Activated CD8-positive, alpha-beta T cell treated with anti-CD3 and anti-CD28 coated beads for 36 hours (primary cell): Measurements from ENCODE around the gene PRR3. TPM values are rescaled to one million over a fixed set of nuclear protein-coding genes. Genes with fewer than 3 reads are reported as not detected.

Source experiments
- ATAC-seq: fragments of 200-7000 bp; cut with Tn5 transposase; one replicate; pipeline ENCODE4 v1.10.0; 2021; ENCODE audit warnings: mild to moderate bottlenecking, moderate library complexity
- CTCF ChIA-PET: fragments of 350-600 bp; sonication (Branson Sonifier 250); formaldehyde crosslinking; loops from one replicate; lab custom pipeline; 2021; ENCODE audit warnings: antibody characterized with exemption; lab: Charles Lee
- POLR2A ChIA-PET: fragments of 350-600 bp; sonication (Branson Sonifier 250); formaldehyde crosslinking; loops from one replicate; lab custom pipeline; 2021; ENCODE audit warnings: antibody characterized with exemption; lab: Charles Lee
- DNase-seq: peaks from one replicate; pipeline ENCODE4 v3.0.0-alpha.2; 2020
- H3K27ac Mint-ChIP-seq: one replicate; pipeline ENCODE4 v1.8.0; 2021; ENCODE audit warnings: mild to moderate bottlenecking, mixed read lengths
- H3K27me3 Mint-ChIP-seq: one replicate; pipeline ENCODE4 v1.8.0; 2021; ENCODE audit warnings: mixed read lengths
- H3K36me3 Mint-ChIP-seq: one replicate; pipeline ENCODE4 v1.8.0; 2021; ENCODE audit warnings: low read depth, mixed read lengths
- H3K4me1 Mint-ChIP-seq: one replicate; pipeline ENCODE4 v1.8.0; 2021; ENCODE audit warnings: low read depth, mixed read lengths
- H3K4me3 Mint-ChIP-seq: one replicate; pipeline ENCODE4 v1.8.0; 2021; ENCODE audit warnings: mild to moderate bottlenecking, moderate library complexity, mixed read lengths
- H3K9me3 Mint-ChIP-seq: one replicate; pipeline ENCODE4 v1.8.0; 2021; ENCODE audit warnings: mixed read lengths
- CTCF ChIP-seq: fragments of 200-600 bp; IDR thresholded peaks from one replicate; pipeline ENCODE4 v1.8.0; 2022; ENCODE audit warnings: antibody characterized with exemption, mild to moderate bottlenecking
- intact Hi-C: fragments of 100-400 bp; cut with micrococcal nuclease; formaldehyde crosslinking; loops from one replicate; pipeline ENCODE4 v1.10.0; 2022
- total RNA-seq, 2 experiments: library from RNA; stranded (reverse); gene quantifications; one replicate each; pipeline ENCODE4 v1.2.3, GENCODE V29; 2021

The PRR3 gene
- total RNA-seq, 2 experiments from 2014 or later: 23.0 to 24.6 TPM

- peak; percentile 85 for DNase-seq
- H3K36me3 Mint-ChIP-seq: peaks cover 6% of the 10 kb centered on the region
- POLR2A ChIA-PET: interaction anchor here (0.6 to 7.8 kb wide), 16 partner anchors 9 to 897 kb away, joined by 3 to 99 read pairs (median 7); partner anchors contain the start of genes GNL1, MRPS18B, PPP1R10 and PRR3
- no peaks in the 10 kb centered on the region for H3K27me3 Mint-ChIP-seq
- H3K4me1 Mint-ChIP-seq: peaks cover 36% of the 10 kb centered on the region
- no peaks in the 10 kb centered on the region for H3K9me3 Mint-ChIP-seq
- H3K27ac Mint-ChIP-seq: peak overlapping the region; percentile 77
- CTCF ChIA-PET: interaction anchor here (0.6 to 21.7 kb wide), 53 partner anchors 12 to 552 kb away, joined by 3 to 515 read pairs (median 6); partner anchors contain the start of genes ABCF1, GNL1, PRR3 and VARS2
- TF ChIP-seq CTCF: peak; percentile 98
- H3K4me3 Mint-ChIP-seq: peak overlapping the region; percentile 71
- ATAC-seq: peak; percentile 75
- intact Hi-C loops: loop anchor here (2.0 kb wide), 1 partner anchor 55 kb away; no protein-coding TSS in a partner anchor
Measured at GRCh38 chr6:30541515-30542403, 15.3 kb upstream of the PRR3 start.

- ChIA-PET CTCF (interaction anchor here (0.8 to 21.7 kb wide), 27 partner anchors 11 to 552 kb away, joined by 3 to 515 read pairs (median 13); partner anchors contain the start of genes ABCF1, GNL1, PRR3 and VARS2), POLR2A (interaction anchor here (0.6 to 7.8 kb wide), 12 partner anchors 11 to 897 kb away, joined by 3 to 99 read pairs (median 9); partner anchors contain the start of genes GNL1 and PRR3)
- DNase-seq (peak; percentile 28), ATAC-seq (peak; percentile 48)
- Mint-ChIP-seq H3K4me3 (peak overlapping the region; percentile 71), H3K27ac (peak overlapping the region; percentile 77), H3K27me3 (no peaks in the 10 kb centered on the region), H3K9me3 (no peaks in the 10 kb centered on the region), H3K4me1 (peaks cover 36% of the 10 kb centered on the region), H3K36me3 (peaks cover 7% of the 10 kb centered on the region)
- intact Hi-C loops: no loop called here
- TF ChIP-seq CTCF: no peak
Measured at GRCh38 chr6:30542404-30542725, 14.7 kb upstream of the PRR3 start.

GRCh38 chr6:30542915-30543314 is 14.2 kb upstream of the PRR3 start:
- H3K27ac Mint-ChIP-seq: peak overlapping the region; percentile 77
- peaks cover 33% of the 10 kb centered on the region for H3K4me1 Mint-ChIP-seq
- H3K36me3 Mint-ChIP-seq: peaks cover 7% of the 10 kb centered on the region
- no peak for ATAC-seq
- ChIA-PET POLR2A (interaction anchor here (0.9 to 7.8 kb wide), 11 partner anchors 12 to 58 kb away, joined by 3 to 99 read pairs (median 11); partner anchors contain the start of genes GNL1 and PRR3), CTCF (interaction anchor here (1.0 to 21.7 kb wide), 23 partner anchors 10 to 551 kb away, joined by 3 to 515 read pairs (median 17); partner anchors contain the start of genes ABCF1, GNL1 and PRR3)
- no peak for DNase-seq
- TF ChIP-seq CTCF: peak; percentile 27
- no peaks in the 10 kb centered on the region for H3K27me3 Mint-ChIP-seq
- H3K4me3 Mint-ChIP-seq: peak overlapping the region; percentile 71
- no peaks in the 10 kb centered on the region for H3K9me3 Mint-ChIP-seq
- intact Hi-C loops: no loop called here

- H3K36me3 Mint-ChIP-seq: peaks cover 14% of the 10 kb centered on the region
- peak overlapping the region; percentile 71 for H3K27ac Mint-ChIP-seq
- ATAC-seq: peak; percentile 40
- POLR2A ChIA-PET: interaction anchor here (0.7 to 7.8 kb wide), 8 partner anchors 12 to 555 kb away, joined by 3 to 99 read pairs (median 4); partner anchors contain the start of genes GNL1 and PRR3
- no peaks in the 10 kb centered on the region for H3K27me3 Mint-ChIP-seq
- no peaks in the 10 kb centered on the region for H3K9me3 Mint-ChIP-seq
- TF ChIP-seq CTCF: no peak
- H3K4me3 Mint-ChIP-seq: no peak overlapping the region
- DNase-seq: peak; percentile 53
- H3K4me1 Mint-ChIP-seq: peaks cover 30% of the 10 kb centered on the region
- intact Hi-C loops: no loop called here
- CTCF ChIA-PET: interaction anchor here (0.6 to 21.7 kb wide), 21 partner anchors 8 to 582 kb away, joined by 3 to 515 read pairs (median 20); partner anchors contain the start of genes MRPS18B, PPP1R10 and PRR3
Measured at GRCh38 chr6:30543821-30544220, 13.3 kb upstream of the PRR3 start.
